DOHH2 (cell line): Measurements from ENCODE around the gene IL1A.

ENCODE experiments used
- H3F3A ChIP-seq: fragments of 200-600 bp; sonication (generic), shearing (Covaris generic); 2 replicates; pipeline ENCODE4 v1.6.0; 2016; ENCODE audit warnings: antibody characterized with exemption, mild to moderate bottlenecking; ENCODE audit not compliant: control insufficient read depth, insufficient read depth
- H3K27ac ChIP-seq: fragments of 200-600 bp; sonication (generic); 2 replicates; pipeline ENCODE4 v1.5.1; 2014; ENCODE audit warnings: low read depth, mild to moderate bottlenecking, low read length, moderate library complexity
- H3K27me3 ChIP-seq: fragments of 200-600 bp; sonication (generic); 2 replicates; pipeline ENCODE4 v1.6.1; 2014; ENCODE audit warnings: mild to moderate bottlenecking, low read length, mixed read lengths; ENCODE audit not compliant: control insufficient read depth
- H3K36me3 ChIP-seq: fragments of 200-600 bp; sonication (generic); 2 replicates; pipeline ENCODE4 v1.6.1; 2014; ENCODE audit warnings: mild to moderate bottlenecking, low read length, moderate library complexity, mixed read lengths; ENCODE audit not compliant: control insufficient read depth
- H3K4me1 ChIP-seq: fragments of 200-600 bp; sonication (generic); 2 replicates; pipeline ENCODE4 v1.6.1; 2014; ENCODE audit warnings: mild to moderate bottlenecking, low read length, mixed read lengths; ENCODE audit not compliant: control insufficient read depth
- H3K4me2 ChIP-seq: fragments of 200-600 bp; sonication (generic); 2 replicates; pipeline ENCODE4 v1.6.0; 2014; ENCODE audit warnings: mild to moderate bottlenecking, low read length, moderate library complexity
- H3K4me3 ChIP-seq: fragments of 200-600 bp; sonication (generic); 2 replicates; pipeline ENCODE4 v1.5.1; 2014; ENCODE audit warnings: mild to moderate bottlenecking, low read length, mixed read lengths
- H3K79me2 ChIP-seq: fragments of 200-600 bp; sonication (generic); 2 replicates; pipeline ENCODE4 v1.6.1; 2014; ENCODE audit warnings: mild to moderate bottlenecking, low read length, mixed read lengths; ENCODE audit not compliant: control insufficient read depth
- H3K9me2 ChIP-seq: fragments of 200-600 bp; sonication (generic); replicated peaks from 2 replicates; pipeline ENCODE4 v1.6.1; 2014; ENCODE audit warnings: mild to moderate bottlenecking, low read length, mixed read lengths; ENCODE audit not compliant: control insufficient read depth
- H3K9me3 ChIP-seq: fragments of 200-600 bp; sonication (generic); 2 replicates; pipeline ENCODE4 v1.6.1; 2014; ENCODE audit warnings: antibody characterized with exemption, low read length, mixed read lengths; ENCODE audit not compliant: control insufficient read depth, insufficient read depth
- H4K20me1 ChIP-seq: fragments of 200-600 bp; sonication (generic); 2 replicates; pipeline ENCODE4 v1.6.0; 2014; ENCODE audit warnings: low read depth, mild to moderate bottlenecking, antibody characterized with exemption, low read length, moderate library complexity; ENCODE audit not compliant: control insufficient read depth, insufficient read depth
- CTCF ChIP-seq: fragments of 200-600 bp; sonication (generic); IDR thresholded peaks from one replicate; pipeline ENCODE4 v1.5.1; 2014; ENCODE audit warnings: antibody characterized with exemption, mild to moderate bottlenecking, low read depth, low read length; ENCODE audit not compliant: poor library complexity, severe bottlenecking
- EZH2phosphoT487 ChIP-seq: fragments of 200-600 bp; sonication (generic); IDR thresholded peaks from 2 replicates; pipeline ENCODE4 v1.6.1; 2017; ENCODE audit warnings: borderline replicate concordance, mild to moderate bottlenecking, antibody characterized with exemption, low read length, moderate library complexity, mixed read lengths

Gene IL1A

GRCh38 chr2:112765251-112765650 lies 19.0 kb downstream of the IL1A start:
- Histone ChIP-seq H3K4me1 (peaks cover 23% of the 10 kb centered on the region), H3K4me2 (peak overlapping the region; percentile 60), H3K27ac (peak overlapping the region; percentile 21; the same call in 1 of the 2 replicates)

GRCh38 chr2:112764071-112765044 lies 19.9 kb downstream of the IL1A start, which contains the start of gene CKAP2L:
CKAP2L (minus strand) TSS chr2:112764609; CDS start chr2:112764598, 11 bp downstream.
- Histone ChIP-seq H3K4me2 (peak within 1 kb of the TSS; percentile 83), H3K4me3 (peak within 1 kb of the TSS; percentile 95), H4K20me1 (no peaks in the 10 kb centered on the region), H3K27me3 (no peaks in the 10 kb centered on the region), H3F3A (no peaks in the 10 kb centered on the region), H3K36me3 (peaks cover 43% of the 10 kb centered on the region), H3K9me2 (no peaks in the 10 kb centered on the region), H3K79me2 (peaks cover 36% of the 10 kb centered on the region), H3K9me3 (peaks cover 4% of the 10 kb centered on the region; the same call in 1 of the 2 replicates), H3K4me1 (peaks cover 18% of the 10 kb centered on the region), H3K27ac (peak within 1 kb of the TSS; percentile 66)
- TF ChIP-seq CTCF (no peak), EZH2phosphoT487 (no peak)

More at GRCh38 chr2:112765251-112765650, 19.0 kb downstream of the IL1A start:
- Histone ChIP-seq H3K27me3 (no peaks in the 10 kb centered on the region), H3F3A (no peaks in the 10 kb centered on the region), H3K4me3 (peak overlapping the region; percentile 95), H4K20me1 (no peaks in the 10 kb centered on the region), H3K9me2 (no peaks in the 10 kb centered on the region), H3K79me2 (peaks cover 31% of the 10 kb centered on the region), H3K36me3 (peaks cover 34% of the 10 kb centered on the region), H3K9me3 (peaks cover 4% of the 10 kb centered on the region; the same call in 1 of the 2 replicates)
- TF ChIP-seq EZH2phosphoT487 (no peak), CTCF (no peak)

DNA sequence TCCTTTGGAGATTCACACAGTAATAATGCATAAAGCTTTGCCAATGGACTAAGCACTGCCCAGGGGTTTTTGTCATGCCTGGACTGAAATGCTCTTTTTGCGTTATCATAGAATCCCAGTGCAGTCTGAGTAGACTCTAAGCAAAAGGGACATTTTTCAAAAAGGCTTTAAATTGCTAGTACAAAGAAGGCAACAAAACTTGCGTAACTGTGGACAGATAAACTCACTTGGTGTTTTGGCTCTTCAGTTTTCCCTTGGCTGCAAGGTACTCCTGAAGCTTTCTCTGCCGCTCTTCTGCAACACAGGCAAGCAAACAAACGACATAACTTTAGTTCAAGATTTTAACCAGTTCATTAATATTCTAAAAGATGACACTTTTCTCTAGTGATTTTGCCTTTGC lies 22.0 kb downstream of the IL1A start:
- Histone ChIP-seq H3K4me2 (peak overlapping the region; percentile 83), H4K20me1 (no peaks in the 10 kb centered on the region), H3K27ac (no peak overlapping the region), H3K27me3 (no peaks in the 10 kb centered on the region), H3K4me3 (peak overlapping the region; percentile 95; the same call in 1 of the 2 replicates), H3K9me3 (no peaks in the 10 kb centered on the region), H3F3A (no peaks in the 10 kb centered on the region), H3K79me2 (peaks cover 39% of the 10 kb centered on the region), H3K36me3 (peaks cover 63% of the 10 kb centered on the region), H3K4me1 (peaks cover 18% of the 10 kb centered on the region), H3K9me2 (no peaks in the 10 kb centered on the region)
- TF ChIP-seq EZH2phosphoT487 (no peak), CTCF (no peak)
